H9 (cell line): ENCODE measurements around the gene CRPPA. TPM values are rescaled to one million over a fixed set of nuclear protein-coding genes. Genes with fewer than 3 reads are reported as not detected.

ENCODE experiments used
- DNase-seq: peaks from one replicate; pipeline ENCODE4 v3.0.0-alpha.2; 2017
- H2AFZ ChIP-seq: one replicate; pipeline ENCODE4 v1.6.1; 2013; ENCODE audit warnings: mild to moderate bottlenecking, low read length, control low read depth, moderate library complexity
- H2AK5ac ChIP-seq: 2 replicates; pipeline ENCODE4 v1.6.1; 2013; ENCODE audit warnings: low read length, control low read depth, mixed read lengths; ENCODE audit not compliant: insufficient read length
- H2BK120ac ChIP-seq: one replicate; pipeline ENCODE4 v1.6.1; 2013; ENCODE audit warnings: low read depth, mild to moderate bottlenecking, low read length, control low read depth, inconsistent platforms; ENCODE audit not compliant: poor library complexity, severe bottlenecking
- H2BK12ac ChIP-seq: 2 replicates; pipeline ENCODE4 v1.6.1; 2013; ENCODE audit warnings: low read length, control low read depth, mixed read lengths, low read depth; ENCODE audit not compliant: insufficient read length
- H2BK15ac ChIP-seq: 2 replicates; pipeline ENCODE4 v1.6.1; 2013; ENCODE audit warnings: low read depth, low read length, control low read depth
- H2BK20ac ChIP-seq: one replicate; pipeline ENCODE4 v1.6.1; 2013; ENCODE audit warnings: low read depth, mild to moderate bottlenecking, low read length, control low read depth, inconsistent platforms; ENCODE audit not compliant: poor library complexity, severe bottlenecking
- H2BK5ac ChIP-seq: 2 replicates; pipeline ENCODE4 v1.6.1; 2013; ENCODE audit warnings: low read length, control low read depth, mixed read lengths; ENCODE audit not compliant: insufficient read length
- H3K14ac ChIP-seq: 2 replicates; pipeline ENCODE4 v1.6.1; 2013; ENCODE audit warnings: low read length, control low read depth; ENCODE audit not compliant: insufficient read depth
- H3K18ac ChIP-seq: 2 replicates; pipeline ENCODE4 v1.6.1; 2013; ENCODE audit warnings: low read depth, mild to moderate bottlenecking, mixed read lengths, low read length, control low read depth; ENCODE audit not compliant: insufficient read length
- H3K23ac ChIP-seq: 2 replicates; pipeline ENCODE4 v1.6.1; 2013; ENCODE audit warnings: low read length, control low read depth, mixed read lengths, low read depth; ENCODE audit not compliant: insufficient read length
- H3K23me2 ChIP-seq: 2 replicates; pipeline ENCODE4 v1.6.1; 2013; ENCODE audit warnings: low read depth, mild to moderate bottlenecking, mixed read lengths, low read length, control low read depth; ENCODE audit not compliant: insufficient read length, poor library complexity, severe bottlenecking
- H3K27ac ChIP-seq: 2 replicates; pipeline ENCODE4 v1.5.1; 2013; ENCODE audit warnings: low read length, control low read depth, mixed read lengths, low read depth; ENCODE audit not compliant: insufficient read length
- H3K27me3 ChIP-seq: 2 replicates; pipeline ENCODE4 v1.6.1; 2013; ENCODE audit warnings: low read length, control low read depth, inconsistent platforms; ENCODE audit not compliant: insufficient read depth
- H3K4ac ChIP-seq: 2 replicates; pipeline ENCODE4 v1.6.1; 2013; ENCODE audit warnings: low read depth, mild to moderate bottlenecking, control low read depth, inconsistent platforms, low read length, moderate library complexity
- H3K4me1 ChIP-seq: 2 replicates; pipeline ENCODE4 v1.6.1; 2013; ENCODE audit warnings: low read length, control low read depth, inconsistent platforms; ENCODE audit not compliant: insufficient read depth
- H3K4me2 ChIP-seq: 2 replicates; pipeline ENCODE4 v1.6.1; 2013; ENCODE audit warnings: low read length, control low read depth, mixed read lengths; ENCODE audit not compliant: insufficient read length, insufficient read depth
- H3K56ac ChIP-seq: 2 replicates; pipeline ENCODE4 v1.6.1; 2013; ENCODE audit warnings: low read depth, mild to moderate bottlenecking, mixed read lengths, low read length, control low read depth; ENCODE audit not compliant: insufficient read length
- H3K79me1 ChIP-seq: 2 replicates; pipeline ENCODE4 v1.6.1; 2013; ENCODE audit warnings: low read depth, mild to moderate bottlenecking, moderate library complexity, low read length, control low read depth, inconsistent platforms; ENCODE audit not compliant: insufficient read depth, poor library complexity, severe bottlenecking
- H3K79me2 ChIP-seq: 2 replicates; pipeline ENCODE4 v1.6.1; 2013; ENCODE audit warnings: low read length, control low read depth, inconsistent platforms; ENCODE audit not compliant: insufficient read depth
- H3K9ac ChIP-seq: 2 replicates; pipeline ENCODE4 v1.6.1; 2013; ENCODE audit warnings: low read length, control low read depth, mixed read lengths; ENCODE audit not compliant: insufficient read length; ENCODE audit errors: extremely low read depth
- H3K9me3 ChIP-seq: one replicate; pipeline ENCODE4 v1.6.1; 2013; ENCODE audit warnings: low read depth, low read length, inconsistent platforms; ENCODE audit not compliant: control insufficient read depth
- H3T11ph ChIP-seq: one replicate; pipeline ENCODE4 v1.6.1; 2013; ENCODE audit warnings: mild to moderate bottlenecking, low read length, control low read depth, inconsistent platforms
- H4K20me1 ChIP-seq: one replicate; pipeline ENCODE4 v1.6.1; 2013; ENCODE audit not compliant: control insufficient read depth, insufficient read length, insufficient read depth
- H4K5ac ChIP-seq: 2 replicates; pipeline ENCODE4 v1.6.1; 2013; ENCODE audit warnings: low read depth, mild to moderate bottlenecking, mixed read lengths, low read length, control low read depth; ENCODE audit not compliant: insufficient read length
- H4K8ac ChIP-seq: replicated peaks from 2 replicates; pipeline ENCODE4 v1.6.1; 2013; ENCODE audit warnings: low read length, control low read depth, mixed read lengths, low read depth; ENCODE audit not compliant: insufficient read length
- H4K91ac ChIP-seq: 2 replicates; pipeline ENCODE4 v1.6.1; 2013; ENCODE audit warnings: low read depth, mild to moderate bottlenecking, moderate library complexity, mixed read lengths, low read length, control low read depth; ENCODE audit not compliant: insufficient read length
- H3K27ac Mint-ChIP-seq, 3 experiments: 2 replicates in 2 of 3; 3 replicates in 1 of 3; pipeline ENCODE4 v1.8.0; 2020 to 2021; ENCODE audit warnings: mixed read lengths in 3 of 3, mild to moderate bottlenecking in 1 of 3, moderate library complexity in 1 of 3
- H3K27me3 Mint-ChIP-seq: 2 replicates; pipeline ENCODE4 v1.8.0; 2021; ENCODE audit warnings: low read depth, mild to moderate bottlenecking, moderate library complexity, mixed read lengths
- H3K36me3 Mint-ChIP-seq, 3 experiments: 2 replicates in 2 of 3; 3 replicates in 1 of 3; pipeline ENCODE4 v1.8.0; 2020 to 2021; ENCODE audit warnings: low read depth in 3 of 3, mixed read lengths in 3 of 3; ENCODE audit not compliant: insufficient read depth in 1 of 3
- H3K4me1 Mint-ChIP-seq, 2 experiments: 2 replicates each; pipeline ENCODE4 v1.8.0; 2020; ENCODE audit warnings: mixed read lengths in 2 of 2
- H3K4me3 Mint-ChIP-seq, 2 experiments: 2 replicates in 1 of 2; 3 replicates in 1 of 2; pipeline ENCODE4 v1.8.0; 2020 to 2021; ENCODE audit warnings: mild to moderate bottlenecking in 2 of 2, mixed read lengths in 2 of 2, moderate library complexity in 1 of 2
- H3K9me3 Mint-ChIP-seq, 2 experiments: 2 replicates in 1 of 2; 3 replicates in 1 of 2; pipeline ENCODE4 v1.8.0; 2020; ENCODE audit warnings: mild to moderate bottlenecking in 2 of 2, mixed read lengths in 2 of 2, moderate library complexity in 1 of 2
- CTCF ChIP-seq: fragments of 200-600 bp; sonication (generic); conservative IDR thresholded peaks from 3 replicates; pipeline ENCODE4 v1.8.0; 2021; ENCODE audit warnings: antibody characterized with exemption, mild to moderate bottlenecking
- WGBS: extraction: QIAGEN DNeasy Blood & Tissue Kit; methylation state at CpG from one replicate; pipeline ENCODE4 v1.1.7; 2013; ENCODE audit warnings: missing lambda C conversion rate, low lambda C conversion rate, mixed read lengths; ENCODE audit not compliant: insufficient read length; ENCODE audit errors: extremely low coverage; 5-methylcytosine and 5-hydroxymethylcytosine counted together
- total RNA-seq: library from RNA; stranded (reverse); gene quantifications from 2 replicates; pipeline ENCODE4 v1.2.1, GENCODE V29; 2021

Gene CRPPA
- total RNA-seq, 1 experiment from 2014 or later, result 1.9 TPM

DNA sequence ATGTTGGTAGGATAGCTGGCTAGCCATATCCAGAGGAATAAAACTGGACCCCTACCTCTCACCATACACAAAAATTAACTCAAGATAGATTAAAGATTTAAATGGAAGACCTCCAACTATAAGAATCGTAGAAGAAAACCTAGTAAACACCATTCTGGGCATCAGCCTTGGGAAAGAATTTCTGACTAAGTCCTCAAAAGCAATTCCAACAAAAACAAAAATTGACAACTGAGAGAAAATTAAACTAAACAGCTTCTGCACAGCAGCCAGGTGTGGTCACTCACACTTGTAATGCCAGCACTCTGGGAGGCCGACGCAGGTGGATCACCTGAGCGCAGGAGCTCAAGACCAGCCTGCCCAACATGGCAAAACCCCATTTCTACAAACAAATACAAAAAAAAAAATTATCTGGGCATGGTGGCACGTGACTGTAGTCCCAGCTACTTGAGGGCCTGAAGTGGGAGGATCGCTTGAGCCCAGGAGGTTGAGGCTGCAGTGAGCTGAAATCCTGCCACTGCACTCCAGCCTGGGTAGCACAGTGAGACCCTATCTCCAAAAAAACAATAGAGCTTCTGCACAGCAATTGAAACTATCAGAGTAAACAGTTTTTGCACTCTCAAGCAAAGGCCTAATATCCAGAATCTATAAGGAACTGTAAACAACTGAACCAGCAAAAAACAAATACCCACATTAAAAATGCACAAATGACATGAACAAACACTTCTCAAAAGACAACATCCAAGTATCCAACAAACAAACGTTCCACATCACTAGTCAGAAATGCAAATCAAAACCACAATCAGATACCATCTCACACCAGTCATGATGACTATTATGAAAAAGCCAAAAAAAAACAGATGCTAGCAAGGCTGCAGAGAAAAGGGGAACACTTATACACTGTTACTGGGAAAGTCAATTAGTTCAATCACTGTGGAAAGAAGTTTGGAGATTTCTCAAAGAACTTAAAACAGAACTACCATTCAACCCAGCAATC lies 4.8 kb downstream of the CRPPA start:
- Histone ChIP-seq H3K56ac (no peak overlapping the region), H3K4me1 (no peaks in the 10 kb centered on the region), H2AK5ac (no peak overlapping the region), H3K14ac (no peak overlapping the region), H3K79me1 (no peaks in the 10 kb centered on the region), H3K23ac (no peak overlapping the region), H4K8ac (no peak overlapping the region), H2BK5ac (no peak overlapping the region), H3K4me2 (no peak overlapping the region), H2BK15ac (no peak overlapping the region), H3T11ph (no peak overlapping the region), H3K9ac (no peak overlapping the region), H3K27ac (no peak overlapping the region), H3K23me2 (peaks cover 9% of the 10 kb centered on the region), H3K4ac (no peak overlapping the region), H2BK120ac (no peak overlapping the region), H3K9me3 (no peaks in the 10 kb centered on the region), H2BK12ac (no peak overlapping the region), H3K79me2 (no peaks in the 10 kb centered on the region), H4K5ac (no peak overlapping the region), H4K20me1 (no peaks in the 10 kb centered on the region), H2AFZ (no peak overlapping the region), H4K91ac (no peak overlapping the region), H2BK20ac (no peak overlapping the region), H3K27me3 (no peaks in the 10 kb centered on the region), H3K18ac (no peak overlapping the region)
- no peaks in the 10 kb centered on the region for H3K9me3 Mint-ChIP-seq
- no peak overlapping the region for H3K4me3 Mint-ChIP-seq
- peaks cover 11 to 13% of the 10 kb centered on the region in 2 experiments for H3K4me1 Mint-ChIP-seq
- no peaks in the 10 kb centered on the region for H3K36me3 Mint-ChIP-seq
- no peak for DNase-seq
- no CpG with 5 or more reads among the region's 7 CpGs for WGBS
- H3K27me3 Mint-ChIP-seq, result peaks cover 17% of the 10 kb centered on the region
- H3K27ac Mint-ChIP-seq, result no peak overlapping the region
- no peak for TF ChIP-seq CTCF
